PFSK-1 (cell line): ENCODE measurements around the gene GSN.

Source experiments
- FOXP2 ChIP-seq: optimal IDR thresholded peaks from 2 replicates; pipeline ENCODE3; 2011; ENCODE audit warnings: borderline replicate concordance, control low read depth, inconsistent platforms; ENCODE audit not compliant: insufficient read depth; ENCODE audit errors: extremely low read length, extremely low read depth
- POLR2AphosphoS5 ChIP-seq: IDR thresholded peaks from 2 replicates; pipeline ENCODE4 v1.6.1; 2012; ENCODE audit warnings: low read depth, mild to moderate bottlenecking, control low read depth, low read length, moderate library complexity
- SIN3A ChIP-seq: IDR thresholded peaks from 2 replicates; pipeline ENCODE4 v1.6.1; 2012; ENCODE audit warnings: mild to moderate bottlenecking, low read length, moderate library complexity, borderline replicate concordance; ENCODE audit not compliant: insufficient read depth
- TAF1 ChIP-seq: IDR thresholded peaks from 2 replicates; pipeline ENCODE4 v1.6.1; 2012; ENCODE audit warnings: low read length, control low read depth, borderline replicate concordance; ENCODE audit not compliant: insufficient read depth
- TF ChIP-seq, protein P1 (sequence below), 2 experiments: IDR thresholded peaks; 2 replicates each; pipeline versions ENCODE4 v1.6.1 to v1.8.0; 2011 to 2012; ENCODE audit warnings: low read depth in 2 of 2, low read length in 2 of 2, control low read depth in 1 of 2, inconsistent platforms in 1 of 2, mild to moderate bottlenecking in 1 of 2, moderate library complexity in 1 of 2; ENCODE audit not compliant: insufficient read depth in 1 of 2

The GSN gene

DNA sequence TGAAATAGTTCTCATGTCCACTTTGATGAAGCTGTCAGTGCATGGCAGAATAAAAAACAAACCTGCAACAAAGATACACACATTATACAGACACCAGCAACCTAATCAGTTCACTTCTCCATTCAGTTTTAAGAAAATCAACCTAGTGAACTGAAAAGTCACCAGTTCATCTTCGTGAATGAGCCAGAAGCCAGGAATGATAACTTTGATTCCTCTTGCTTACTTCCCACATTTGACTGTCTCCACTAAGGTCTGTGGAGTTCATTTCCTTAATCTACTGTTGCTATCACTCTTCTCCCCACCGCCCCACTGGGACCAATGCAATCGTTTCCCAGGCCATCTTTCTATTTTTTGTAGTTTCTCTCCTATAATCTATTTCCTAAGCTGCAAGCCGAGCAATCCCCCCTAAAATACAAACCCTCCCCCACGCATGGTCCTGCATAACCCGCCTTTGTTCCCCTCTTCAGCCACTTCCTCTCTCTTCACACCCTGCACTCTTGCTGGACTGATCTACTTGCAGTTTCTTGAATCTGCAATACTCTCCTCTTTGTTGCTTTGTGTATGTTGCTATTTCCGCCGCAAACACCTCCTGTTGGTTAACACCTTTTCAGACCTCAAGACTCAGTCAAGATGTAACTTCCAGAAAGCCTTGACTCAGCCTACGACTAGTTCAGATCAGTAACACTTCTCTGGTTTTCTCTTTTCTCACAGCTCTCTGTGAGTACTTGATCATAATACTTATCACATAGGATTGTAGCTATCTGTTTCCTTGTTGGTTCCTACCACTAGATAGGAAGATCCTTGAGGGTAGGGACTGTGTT is 85.5 kb downstream of the GSN start:
- TF ChIP-seq FOXP2 = no peak

DNA sequence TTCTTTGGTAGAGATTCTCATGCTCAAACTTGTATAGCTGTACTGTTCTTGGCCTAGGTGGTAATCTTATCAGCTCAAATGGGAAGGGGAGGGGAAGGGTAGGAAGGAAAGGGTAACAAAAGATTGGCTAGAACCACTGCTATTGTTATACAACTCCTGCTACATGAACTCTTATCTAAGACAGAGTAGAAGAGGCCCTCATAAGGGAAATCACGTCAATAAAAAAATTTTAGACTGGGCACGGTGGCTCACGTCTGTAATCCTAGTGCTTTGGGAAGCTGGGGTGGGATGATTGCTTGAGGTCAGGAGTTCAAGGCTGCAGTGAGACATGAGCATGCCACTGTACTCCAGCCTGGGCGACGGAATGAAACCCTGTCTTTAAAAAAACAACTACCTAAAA is 86.2 kb downstream of the GSN start:
- no peak for TF ChIP-seq POLR2AphosphoS5
- TF ChIP-seq, protein P1, sequence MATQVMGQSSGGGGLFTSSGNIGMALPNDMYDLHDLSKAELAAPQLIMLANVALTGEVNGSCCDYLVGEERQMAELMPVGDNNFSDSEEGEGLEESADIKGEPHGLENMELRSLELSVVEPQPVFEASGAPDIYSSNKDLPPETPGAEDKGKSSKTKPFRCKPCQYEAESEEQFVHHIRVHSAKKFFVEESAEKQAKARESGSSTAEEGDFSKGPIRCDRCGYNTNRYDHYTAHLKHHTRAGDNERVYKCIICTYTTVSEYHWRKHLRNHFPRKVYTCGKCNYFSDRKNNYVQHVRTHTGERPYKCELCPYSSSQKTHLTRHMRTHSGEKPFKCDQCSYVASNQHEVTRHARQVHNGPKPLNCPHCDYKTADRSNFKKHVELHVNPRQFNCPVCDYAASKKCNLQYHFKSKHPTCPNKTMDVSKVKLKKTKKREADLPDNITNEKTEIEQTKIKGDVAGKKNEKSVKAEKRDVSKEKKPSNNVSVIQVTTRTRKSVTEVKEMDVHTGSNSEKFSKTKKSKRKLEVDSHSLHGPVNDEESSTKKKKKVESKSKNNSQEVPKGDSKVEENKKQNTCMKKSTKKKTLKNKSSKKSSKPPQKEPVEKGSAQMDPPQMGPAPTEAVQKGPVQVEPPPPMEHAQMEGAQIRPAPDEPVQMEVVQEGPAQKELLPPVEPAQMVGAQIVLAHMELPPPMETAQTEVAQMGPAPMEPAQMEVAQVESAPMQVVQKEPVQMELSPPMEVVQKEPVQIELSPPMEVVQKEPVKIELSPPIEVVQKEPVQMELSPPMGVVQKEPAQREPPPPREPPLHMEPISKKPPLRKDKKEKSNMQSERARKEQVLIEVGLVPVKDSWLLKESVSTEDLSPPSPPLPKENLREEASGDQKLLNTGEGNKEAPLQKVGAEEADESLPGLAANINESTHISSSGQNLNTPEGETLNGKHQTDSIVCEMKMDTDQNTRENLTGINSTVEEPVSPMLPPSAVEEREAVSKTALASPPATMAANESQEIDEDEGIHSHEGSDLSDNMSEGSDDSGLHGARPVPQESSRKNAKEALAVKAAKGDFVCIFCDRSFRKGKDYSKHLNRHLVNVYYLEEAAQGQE (IDR thresholded peaks at IDR 0.05; ENCODE audit: insufficient read depth in 1 of 2, low read depth in 2 of 2, low read length in 2 of 2) = no peak
- no peak for TF ChIP-seq SIN3A
- TF ChIP-seq FOXP2 = no peak
- TF ChIP-seq TAF1 = no peak

DNA sequence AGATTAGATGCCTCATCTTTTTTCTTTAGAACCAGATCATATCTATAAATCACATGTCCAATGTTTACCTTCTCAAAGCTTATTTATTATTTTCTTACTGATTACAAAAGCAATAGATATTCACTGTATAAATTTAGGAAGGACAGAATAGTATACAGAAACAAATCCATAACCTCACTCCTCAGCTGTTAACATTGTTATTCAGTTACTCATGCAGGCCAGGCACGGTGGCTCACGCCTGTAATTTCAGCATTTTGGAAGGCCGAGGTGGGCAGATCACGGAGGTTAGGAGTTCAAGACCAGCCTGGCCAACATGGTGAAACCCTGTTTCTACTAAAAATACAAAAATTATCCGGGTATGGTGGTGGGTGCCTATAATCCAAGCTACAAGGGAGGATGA is 86.8 kb downstream of the GSN start:
- no peak for TF ChIP-seq FOXP2
- TF ChIP-seq POLR2AphosphoS5 = no peak
- TF ChIP-seq, protein P1 (IDR thresholded peaks at IDR 0.05; ENCODE audit: insufficient read depth in 1 of 2, low read depth in 2 of 2, low read length in 2 of 2) = no peak
- no peak for TF ChIP-seq SIN3A
- no peak for TF ChIP-seq TAF1

DNA sequence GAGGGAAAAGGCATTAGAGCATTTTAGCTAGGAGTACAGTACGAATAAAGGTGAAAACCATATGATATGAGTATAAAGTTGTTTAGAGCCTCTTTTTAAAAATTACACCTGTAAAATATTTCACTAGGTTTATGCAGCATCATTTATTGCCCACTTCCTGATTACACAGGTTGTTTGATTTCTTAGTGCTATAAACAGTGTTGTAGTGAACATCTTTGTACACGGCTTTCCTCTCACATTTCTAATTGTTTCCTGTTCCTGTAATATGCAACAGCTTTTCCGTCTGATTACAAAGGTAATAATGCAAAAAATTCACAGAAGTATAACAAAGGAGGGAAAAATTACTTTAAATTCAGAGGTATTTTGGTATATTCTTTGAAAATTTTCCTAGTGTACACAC is 89.0 kb downstream of the GSN start:
- TF ChIP-seq POLR2AphosphoS5 (no peak), FOXP2 (no peak), SIN3A (no peak), TAF1 (no peak)
- TF ChIP-seq, protein P1 (IDR thresholded peaks at IDR 0.05; ENCODE audit: insufficient read depth in 1 of 2, low read depth in 2 of 2, low read length in 2 of 2) = no peak

DNA sequence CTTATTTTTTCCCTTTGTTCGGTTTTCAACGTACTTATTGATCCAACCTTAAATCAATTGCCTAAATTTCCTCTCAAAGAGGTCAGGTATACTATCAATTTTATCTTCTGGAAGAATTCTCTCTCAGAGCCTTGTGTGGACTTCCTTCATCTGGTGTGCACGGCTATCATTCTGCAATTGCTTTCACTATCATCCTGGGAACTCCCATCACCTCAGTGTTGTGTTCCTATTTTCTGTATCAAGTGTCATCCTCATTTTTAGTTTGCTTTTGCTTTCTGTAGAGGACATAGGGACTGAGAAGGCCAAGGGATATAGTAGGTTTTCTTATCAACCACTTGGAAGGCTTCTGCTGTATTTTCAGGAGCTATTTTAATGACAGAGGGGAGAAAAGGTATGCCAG is 90.8 kb downstream of the GSN start:
- TF ChIP-seq FOXP2 (no peak), POLR2AphosphoS5 (no peak), TAF1 (no peak), SIN3A (no peak)
- TF ChIP-seq, protein P1 (IDR thresholded peaks at IDR 0.05; ENCODE audit: insufficient read depth in 1 of 2, low read depth in 2 of 2, low read length in 2 of 2) = no peak
